ENCODE measurements around the gene PAFAH2. TPM values are rescaled to one million over a fixed set of nuclear protein-coding genes. Genes with fewer than 3 reads are reported as not detected.

Gene PAFAH2
- 10 to 100 TPM; 11.8 to 12.1 TPM for total RNA-seq
- polyA plus RNA-seq, result 28.6 TPM

DNA sequence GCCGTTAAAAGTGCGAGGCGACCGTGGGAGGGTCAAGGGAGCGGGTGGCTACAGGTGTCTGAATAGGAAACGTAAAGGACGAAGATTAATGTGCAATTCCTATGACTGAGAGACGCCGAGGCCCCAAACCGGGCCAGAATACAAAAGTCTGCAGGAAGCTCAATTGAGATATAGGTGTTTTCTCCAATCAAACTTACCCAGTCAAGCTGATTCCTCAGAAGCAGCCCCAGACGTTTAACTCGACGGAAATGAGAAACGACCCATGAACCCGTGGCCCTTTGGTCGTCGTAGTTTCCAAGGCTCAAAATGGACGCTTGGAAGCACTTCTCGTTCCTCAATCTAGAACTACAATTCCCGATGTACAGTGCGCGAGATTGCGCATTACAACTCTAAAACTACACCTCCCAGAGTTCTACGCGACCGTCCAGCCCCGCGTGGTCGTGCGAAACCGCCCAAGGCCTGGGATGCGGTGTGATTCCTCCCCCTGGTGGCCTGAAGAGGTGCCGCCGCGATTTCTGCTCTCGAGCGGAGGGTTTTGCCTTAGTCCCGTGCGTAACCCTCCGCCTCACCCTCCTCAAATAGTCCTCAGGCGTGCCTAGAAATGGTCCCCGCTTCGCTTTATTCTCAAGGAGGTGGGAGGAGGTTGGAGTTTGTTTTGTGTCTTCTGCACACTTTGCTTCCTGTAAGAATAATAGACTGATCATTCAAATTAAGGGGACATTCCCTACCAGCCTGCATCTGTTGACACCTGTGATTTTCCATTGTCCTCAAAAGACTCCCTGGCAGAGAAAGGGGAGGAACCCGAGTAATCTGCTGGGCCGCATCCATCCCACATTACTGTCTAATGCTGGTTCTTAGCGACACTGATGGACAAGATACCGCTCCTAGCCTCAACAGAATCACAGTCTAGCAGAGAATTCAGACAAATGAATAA, at the start of gene PAFAH2:
Gene PAFAH2 (minus strand): TSS at position 236 of the 934 bp plus-strand sequence. CDS start 7,247 bp downstream, outside the sequence.
- Histone ChIP-seq H3K4me3 (ENCODE audit: low read length) (peak within 1 kb of the TSS; percentile 84), H3K27me3 (ENCODE audit: insufficient read depth, low read length, poor library complexity, severe bottlenecking) (no peaks in the 10 kb centered on the region), H3K36me3 (ENCODE audit: insufficient read depth, low read length) (no peaks in the 10 kb centered on the region), H3K27ac (ENCODE audit: low read depth, low read length) (peak within 1 kb of the TSS; percentile 88), H3K9me3 (ENCODE audit: low read length) (no peaks in the 10 kb centered on the region), H3K4me1 (ENCODE audit: insufficient read depth, low read length) (peaks cover 26% of the 10 kb centered on the region)
- Mint-ChIP-seq H3K4me3 (peak within 1 kb of the TSS; percentile 88 to 96 (median 94)), H3K4me1 (peaks cover 33 to 43% (median 37%) of the 10 kb centered on the region in 3 donors), H3K27ac (peak within 1 kb of the TSS; percentile 96 to 100 (median 99)), H3K9me3 (no peaks in the 10 kb centered on the region), H3K27me3 (peaks cover 0 to 3% of the 10 kb centered on the region in 2 donors), H3K36me3 (peaks cover 0 to 16% (median 4%) of the 10 kb centered on the region in 3 donors)
- peak; percentile 94 to 98 (median 96) for DNase-seq
- ChIA-PET CTCF (interaction anchor here (0.6 to 10.0 kb wide), 24 partner anchors 9 to 193 kb away, joined by 3 to 204 read pairs (median 4); partner anchors contain the start of genes EXTL1 and PAQR7), POLR2A (interaction anchor here (0.6 to 2.4 kb wide), 9 partner anchors 10 to 123 kb away, joined by 3 to 22 read pairs (median 5); partner anchors contain the start of genes PAQR7 and STMN1)

DNA sequence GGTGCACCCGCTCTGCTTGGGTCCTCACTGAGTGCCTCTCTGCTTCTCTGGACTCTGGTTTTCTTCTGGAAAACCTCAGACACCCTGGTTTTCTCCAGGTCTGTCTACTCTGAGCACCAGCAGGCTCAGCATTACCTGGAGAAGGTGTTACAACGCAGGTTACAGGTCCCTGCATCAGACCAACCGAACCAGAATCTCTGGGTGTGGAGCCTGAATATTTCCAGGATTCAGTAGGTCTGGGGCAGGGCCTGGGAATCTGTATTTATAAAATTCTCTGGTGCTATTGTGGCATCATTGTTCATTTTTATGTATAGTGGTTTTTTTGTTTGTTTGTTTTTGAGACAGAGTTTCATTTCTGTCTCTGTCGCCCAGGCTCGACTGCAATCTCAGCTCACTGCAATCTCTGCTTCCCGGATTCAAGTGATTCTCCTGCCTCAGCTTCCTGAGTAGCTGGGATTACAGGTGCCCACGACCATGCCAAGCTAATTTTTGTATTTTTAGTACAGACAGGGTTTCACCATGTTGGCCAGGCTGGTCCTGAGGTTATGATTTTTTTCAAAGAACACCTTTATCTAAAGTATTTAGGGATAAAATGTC, 49.5 kb upstream of the PAFAH2 start:
- H3K9me3 ChIP-seq (ENCODE audit: low read length), result no peaks in the 10 kb centered on the region
- DNase-seq, result no peak
- peaks cover 30% of the 10 kb centered on the region for H3K27me3 ChIP-seq (ENCODE audit: insufficient read depth, low read length, poor library complexity, severe bottlenecking)
- Mint-ChIP-seq H3K36me3 (no peaks in the 10 kb centered on the region), H3K27me3 (peaks cover 41 to 76% of the 10 kb centered on the region in 2 donors), H3K4me1 (peaks cover 0 to 7% (median 3%) of the 10 kb centered on the region in 3 donors), H3K27ac (no peak overlapping the region), H3K4me3 (peak overlapping the region in 1 of 7 donors; percentile 51), H3K9me3 (no peaks in the 10 kb centered on the region)
- ChIA-PET CTCF (no interaction called here), POLR2A (no interaction called here)
- H3K36me3 ChIP-seq (ENCODE audit: insufficient read depth, low read length), result no peaks in the 10 kb centered on the region
- no peak overlapping the region for H3K27ac ChIP-seq (ENCODE audit: low read depth, low read length)
- no peak overlapping the region for H3K4me3 ChIP-seq (ENCODE audit: low read length)
- H3K4me1 ChIP-seq (ENCODE audit: insufficient read depth, low read length), result no peaks in the 10 kb centered on the region

DNA sequence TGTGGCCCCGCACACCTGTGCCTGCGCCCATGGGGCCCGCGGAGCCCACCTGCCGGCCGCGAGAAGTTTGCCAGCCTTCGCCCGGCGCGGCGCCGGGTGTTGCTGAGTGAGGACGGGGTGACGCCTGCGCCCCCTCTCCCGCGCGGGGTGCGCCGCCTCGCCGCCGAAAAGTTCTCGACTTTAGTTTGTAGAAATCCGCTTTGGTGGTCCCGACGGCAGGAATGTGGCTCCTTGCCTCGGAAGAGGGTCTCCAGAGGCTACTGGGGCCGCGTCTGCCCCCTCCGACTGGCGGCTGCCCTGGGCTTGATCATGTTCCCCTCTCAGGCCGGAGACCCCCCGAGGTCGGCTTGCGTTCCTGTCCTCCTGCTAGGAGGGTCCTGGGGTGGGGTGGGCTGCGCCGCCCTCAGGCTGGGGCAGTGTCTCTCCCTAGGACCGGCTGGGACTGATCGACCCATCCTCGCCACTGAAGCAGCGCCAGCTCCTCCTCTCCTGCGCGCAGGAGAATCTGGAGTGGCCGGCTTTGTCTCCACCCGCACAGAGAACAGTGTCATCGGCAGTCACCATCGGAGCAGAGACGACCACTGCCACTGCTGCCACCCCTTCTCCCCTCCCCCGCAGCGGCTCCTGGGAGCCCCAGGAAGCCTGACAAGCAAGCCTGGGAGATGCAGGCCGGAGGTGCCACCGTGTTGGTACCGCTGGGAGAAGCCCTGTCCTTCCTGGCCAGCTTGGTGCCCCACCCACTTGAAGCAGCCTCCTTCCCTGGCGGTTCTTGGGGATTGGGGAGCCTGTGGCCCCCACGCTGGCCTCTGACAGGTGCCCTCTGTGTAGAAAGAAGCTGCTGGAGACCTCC, 48.6 kb upstream of the PAFAH2 start:
- H3K27me3 ChIP-seq (ENCODE audit: insufficient read depth, low read length, poor library complexity, severe bottlenecking), result peaks cover 30% of the 10 kb centered on the region
- POLR2A ChIA-PET, result no interaction called here
- Mint-ChIP-seq H3K27me3 (peaks cover 43 to 77% of the 10 kb centered on the region in 2 donors), H3K36me3 (no peaks in the 10 kb centered on the region), H3K9me3 (no peaks in the 10 kb centered on the region), H3K27ac (no peak overlapping the region), H3K4me1 (peaks cover 0 to 7% (median 3%) of the 10 kb centered on the region in 3 donors), H3K4me3 (no peak overlapping the region)
- no peak overlapping the region for H3K4me3 ChIP-seq (ENCODE audit: low read length)
- DNase-seq, result no peak
- no peak overlapping the region for H3K27ac ChIP-seq (ENCODE audit: low read depth, low read length)
- H3K9me3 ChIP-seq (ENCODE audit: low read length), result no peaks in the 10 kb centered on the region
- no peaks in the 10 kb centered on the region for H3K4me1 ChIP-seq (ENCODE audit: insufficient read depth, low read length)
- H3K36me3 ChIP-seq (ENCODE audit: insufficient read depth, low read length), result no peaks in the 10 kb centered on the region
- CTCF ChIA-PET, result interaction anchor here (1.7 kb wide), 1 partner anchor 10 kb away, joined by 5 read pairs; no protein-coding TSS in a partner anchor

DNA sequence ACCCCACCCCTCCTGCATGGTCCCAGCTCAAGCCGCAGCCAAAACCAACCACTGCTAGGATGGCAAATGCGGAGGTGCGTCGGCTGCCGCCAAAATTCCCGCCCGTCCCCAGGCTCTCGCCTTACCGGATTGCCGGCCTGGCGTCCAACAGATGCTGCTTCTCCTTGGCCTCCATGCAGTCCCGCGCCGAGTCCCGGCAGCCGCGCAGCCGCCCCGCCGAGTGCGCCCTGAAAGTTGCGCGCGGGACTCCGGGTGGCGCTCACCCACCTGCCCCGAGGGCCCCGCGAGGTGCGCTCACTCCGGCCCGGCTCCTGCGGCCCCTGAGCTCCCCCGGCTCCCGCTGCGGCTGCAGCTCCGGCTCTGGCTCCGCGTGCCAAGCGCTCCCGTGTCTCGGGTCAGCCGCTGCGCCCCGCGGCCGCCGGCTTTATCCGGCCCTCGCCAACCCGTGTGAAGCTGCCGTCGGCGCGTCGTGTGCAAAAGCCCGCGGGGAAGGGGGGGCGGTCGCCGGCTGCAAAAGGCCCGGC, 47.9 kb upstream of the PAFAH2 start, which contains the start of gene SLC30A2:
Gene SLC30A2 (minus strand): TSS at position 397 of the 524 bp plus-strand sequence. CDS start 222 bp downstream, at position 175.
- H3K36me3 Mint-ChIP-seq, result no peaks in the 10 kb centered on the region
- H3K4me3 ChIP-seq (ENCODE audit: low read length), result no peak within 1 kb of the TSS
- peaks cover 0 to 7% (median 3%) of the 10 kb centered on the region in 3 donors for H3K4me1 Mint-ChIP-seq

DNA sequence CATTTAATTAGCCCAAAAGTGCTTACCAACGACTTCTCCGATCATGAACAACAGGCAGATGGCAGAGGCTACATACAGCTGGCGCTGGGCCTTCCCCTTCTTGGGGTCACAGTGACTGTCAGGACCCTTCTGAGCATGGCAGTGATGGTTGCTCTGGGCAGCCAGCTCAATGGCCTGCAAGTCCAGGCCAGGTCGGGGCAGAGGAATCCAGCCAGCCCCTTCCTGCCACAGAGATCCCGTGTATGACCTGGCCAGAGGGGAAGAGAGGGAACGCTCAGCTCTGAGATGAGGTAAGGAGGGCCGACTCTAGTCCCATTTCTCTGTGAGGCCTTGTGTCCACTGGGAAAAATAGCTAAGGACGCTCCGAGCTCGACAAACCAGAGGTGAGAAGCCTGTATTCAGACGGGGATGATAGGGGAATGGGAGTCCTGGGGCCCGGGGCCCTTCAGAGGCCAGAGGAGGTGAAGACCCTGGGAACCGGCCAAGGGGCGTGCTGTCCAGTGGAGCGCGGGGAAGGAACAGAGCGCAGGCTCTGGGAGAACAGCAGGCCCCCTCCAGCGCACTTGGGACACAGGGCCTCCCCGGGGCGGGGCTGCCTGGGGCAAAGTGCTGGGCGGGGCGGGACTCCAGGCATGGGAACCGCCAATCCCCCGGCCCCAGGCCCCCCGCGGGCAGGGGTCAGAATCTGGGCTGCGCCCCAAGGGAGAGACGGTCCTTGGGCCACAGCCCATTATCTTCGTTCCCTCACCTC, 47.3 kb upstream of the PAFAH2 start:
- no peaks in the 10 kb centered on the region for H3K4me1 ChIP-seq (ENCODE audit: insufficient read depth, low read length)
- Mint-ChIP-seq H3K36me3 (no peaks in the 10 kb centered on the region), H3K4me1 (peaks cover 0 to 7% (median 3%) of the 10 kb centered on the region in 3 donors), H3K27me3 (peaks cover 41 to 67% of the 10 kb centered on the region in 2 donors), H3K27ac (no peak overlapping the region), H3K4me3 (peak overlapping the region in 1 of 7 donors; percentile 49), H3K9me3 (no peaks in the 10 kb centered on the region)
- H3K4me3 ChIP-seq (ENCODE audit: low read length), result no peak overlapping the region
- ChIA-PET CTCF (interaction anchor here (1.5 to 1.7 kb wide), 2 partner anchors 9 to 100 kb away, joined by 4 to 5 read pairs; no protein-coding TSS in a partner anchor), POLR2A (no interaction called here)
- H3K36me3 ChIP-seq (ENCODE audit: insufficient read depth, low read length), result no peaks in the 10 kb centered on the region
- H3K27ac ChIP-seq (ENCODE audit: low read depth, low read length), result no peak overlapping the region
- H3K9me3 ChIP-seq (ENCODE audit: low read length), result no peaks in the 10 kb centered on the region
- no peak for DNase-seq
- peaks cover 30% of the 10 kb centered on the region for H3K27me3 ChIP-seq (ENCODE audit: insufficient read depth, low read length, poor library complexity, severe bottlenecking)

More for the DNA sequence above, 47.9 kb upstream of the PAFAH2 start, which contains the start of gene SLC30A2:
- Histone ChIP-seq H3K36me3 (ENCODE audit: insufficient read depth, low read length) (no peaks in the 10 kb centered on the region), H3K9me3 (ENCODE audit: low read length) (no peaks in the 10 kb centered on the region), H3K27ac (ENCODE audit: low read depth, low read length) (no peak within 1 kb of the TSS), H3K4me1 (ENCODE audit: insufficient read depth, low read length) (no peaks in the 10 kb centered on the region), H3K27me3 (ENCODE audit: insufficient read depth, low read length, poor library complexity, severe bottlenecking) (peaks cover 30% of the 10 kb centered on the region)
- Mint-ChIP-seq H3K4me3 (peak within 1 kb of the TSS in 1 of 7 donors; percentile 49), H3K9me3 (no peaks in the 10 kb centered on the region), H3K27ac (no peak within 1 kb of the TSS), H3K27me3 (peaks cover 41 to 71% of the 10 kb centered on the region in 2 donors)
- ChIA-PET CTCF (interaction anchor here (1.7 kb wide), 1 partner anchor 9 kb away, joined by 5 read pairs; no protein-coding TSS in a partner anchor), POLR2A (no interaction called here)
- no peak for DNase-seq

DNA sequence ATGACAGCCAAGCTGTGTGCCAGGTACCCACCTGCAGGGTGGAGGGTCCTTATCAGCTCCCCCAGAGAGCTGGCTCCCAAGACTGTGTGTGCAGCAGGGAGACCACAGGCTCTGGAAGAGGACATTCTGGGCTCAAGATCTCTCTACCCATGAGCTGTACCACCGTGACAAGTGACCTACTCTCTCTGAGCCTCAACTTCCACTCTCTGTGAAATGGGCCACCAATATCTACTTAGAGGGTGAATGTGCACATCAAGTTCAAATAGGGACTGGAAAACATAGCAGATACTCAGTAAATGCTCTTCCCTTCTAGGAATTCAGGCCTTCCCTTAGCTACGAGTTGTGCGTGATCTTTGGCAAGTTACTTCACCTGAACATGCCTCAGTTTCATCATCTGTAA, 46.6 kb upstream of the PAFAH2 start:
- ChIA-PET CTCF (interaction anchor here (0.7 to 1.5 kb wide), 4 partner anchors 9 to 101 kb away, joined by 3 to 5 read pairs (median 4); no protein-coding TSS in a partner anchor), POLR2A (no interaction called here)
- Histone ChIP-seq H3K9me3 (ENCODE audit: low read length) (no peaks in the 10 kb centered on the region), H3K4me1 (ENCODE audit: insufficient read depth, low read length) (no peaks in the 10 kb centered on the region), H3K27ac (ENCODE audit: low read depth, low read length) (no peak overlapping the region), H3K36me3 (ENCODE audit: insufficient read depth, low read length) (no peaks in the 10 kb centered on the region), H3K4me3 (ENCODE audit: low read length) (no peak overlapping the region), H3K27me3 (ENCODE audit: insufficient read depth, low read length, poor library complexity, severe bottlenecking) (peaks cover 30% of the 10 kb centered on the region)
- Mint-ChIP-seq H3K4me1 (peaks cover 0 to 7% (median 3%) of the 10 kb centered on the region in 3 donors), H3K27me3 (peaks cover 41 to 61% of the 10 kb centered on the region in 2 donors), H3K27ac (no peak overlapping the region), H3K9me3 (no peaks in the 10 kb centered on the region), H3K36me3 (no peaks in the 10 kb centered on the region), H3K4me3 (no peak overlapping the region)
- no peak for DNase-seq
